Fibroblast of lung (primary cell): Measurements from ENCODE around the gene KLF3. TPM values are rescaled to one million over a fixed set of nuclear protein-coding genes. Genes with fewer than 3 reads are reported as not detected.

Source experiments
- DNase-seq, 2 donors: peaks; one replicate each; pipeline versions ENCODE4 v3.0.0 to v3.0.0-alpha.2; 2010; ENCODE audit warnings: low read depth in 2 of 2
- H2AFZ ChIP-seq: 2 replicates; pipeline ENCODE4 v1.5.1; 2012; ENCODE audit warnings: low read length, control low read depth, inconsistent platforms
- H3K27ac ChIP-seq: 2 replicates; pipeline ENCODE4 v1.5.1; 2011; ENCODE audit warnings: low read length, control low read depth; ENCODE audit not compliant: insufficient read depth
- H3K27me3 ChIP-seq: 2 replicates; pipeline ENCODE4 v1.5.1; 2011; ENCODE audit warnings: mild to moderate bottlenecking, low read length; ENCODE audit not compliant: control insufficient read depth, insufficient read depth
- H3K36me3 ChIP-seq: 2 replicates; pipeline ENCODE4 v1.5.1; 2011; ENCODE audit warnings: low read length; ENCODE audit not compliant: control insufficient read depth, insufficient read depth
- H3K4me1 ChIP-seq: 2 replicates; pipeline ENCODE4 v1.5.1; 2011; ENCODE audit warnings: low read length; ENCODE audit not compliant: control insufficient read depth, insufficient read depth; ENCODE audit errors: extremely low read depth
- H3K4me2 ChIP-seq: 2 replicates; pipeline ENCODE4 v1.5.1; 2011; ENCODE audit warnings: low read length, control low read depth; ENCODE audit not compliant: insufficient read depth; ENCODE audit errors: extremely low read depth
- H3K4me3 ChIP-seq, 4 experiments: fragments of 200-600 bp in 1 of 4; sonication (generic) in 1 of 4; replicated peaks in 1 of 4; 2 replicates each; pipeline ENCODE4 v1.5.1; 2011 to 2016; ENCODE audit warnings: low read length in 4 of 4, low read depth in 3 of 4, mild to moderate bottlenecking in 3 of 4, control low read depth in 2 of 4, inconsistent platforms in 1 of 4, mixed read lengths in 1 of 4; ENCODE audit not compliant: insufficient read depth in 1 of 4; ENCODE audit errors: control extremely low read depth in 1 of 4
- H3K79me2 ChIP-seq: 2 replicates; pipeline ENCODE4 v1.5.1; 2012; ENCODE audit warnings: mild to moderate bottlenecking, low read length, inconsistent platforms; ENCODE audit not compliant: control insufficient read depth, insufficient read depth
- H3K9ac ChIP-seq: 2 replicates; pipeline ENCODE4 v1.5.1; 2011; ENCODE audit warnings: mild to moderate bottlenecking, low read length, control low read depth; ENCODE audit not compliant: insufficient read depth
- H3K9me3 ChIP-seq: 2 replicates; pipeline ENCODE4 v1.5.1; 2012; ENCODE audit warnings: low read depth, low read length; ENCODE audit not compliant: control insufficient read depth, insufficient read depth
- H4K20me1 ChIP-seq: 2 replicates; pipeline ENCODE4 v1.5.1; 2011; ENCODE audit warnings: low read length; ENCODE audit not compliant: control insufficient read depth, insufficient read depth; ENCODE audit errors: extremely low read depth
- CTCF ChIP-seq, 2 donors: IDR thresholded peaks in 1 of 2; conservative IDR thresholded peaks in 1 of 2; 1 replicate in 1 of 2; 2 replicates in 1 of 2; pipeline ENCODE4 v1.5.1; 2011 to 2012; ENCODE audit warnings: low read length in 2 of 2, control low read depth in 1 of 2, inconsistent platforms in 1 of 2, low read depth in 1 of 2, mild to moderate bottlenecking in 1 of 2
- EZH2 ChIP-seq: IDR thresholded peaks from 2 replicates; pipeline ENCODE4 v1.5.1; 2012; ENCODE audit warnings: low read length, control low read depth, mild to moderate bottlenecking; ENCODE audit errors: missing control alignments
- polyA plus RNA-seq, 2 donors: library from polyadenylated mRNA; depleted of rRNA in 1 of 2; stranded (reverse) in 1 of 2; unstranded in 1 of 2; fragments of >200 nt; gene quantifications; 2 replicates each; pipeline ENCODE4 v1.2.1, GENCODE V29; 2011 to 2012; ENCODE audit warnings: missing spikeins in 1 of 2
- total RNA-seq: library from RNA; depleted of rRNA; stranded (reverse); fragments of >200 nt; gene quantifications from 2 replicates; pipeline ENCODE4 v1.2.1, GENCODE V29; 2014

The KLF3 gene
- total and polyA plus RNA-seq, 2 donors (not counting 1 experiment from before 2014, with no cell fraction given), result 12.4 to 18.9 TPM

- Histone ChIP-seq H3K36me3 (no peaks in the 10 kb centered on the region), H3K27ac (peak overlapping the region; percentile 1), H3K4me3 (peak overlapping the region in 1 of 4 experiments; percentile 8), H3K9ac (no peak overlapping the region), H4K20me1 (no peaks in the 10 kb centered on the region), H3K79me2 (peaks cover 90% of the 10 kb centered on the region), H3K4me1 (peaks cover 40% of the 10 kb centered on the region), H3K9me3 (no peaks in the 10 kb centered on the region), H3K4me2 (no peak overlapping the region), H3K27me3 (no peaks in the 10 kb centered on the region), H2AFZ (no peak overlapping the region)
- TF ChIP-seq EZH2 (no peak), CTCF (conservative IDR thresholded peaks at IDR 0.05 in 1 of 2, IDR thresholded peaks at IDR 0.05 in 1 of 2; ENCODE audit: low read depth in 1 of 2, low read length in 2 of 2) (no peak)
- peak in 1 of 2 donors; percentile 28 for DNase-seq
Observed at GRCh38 chr4:38674258-38675144, 10.5 kb downstream of the KLF3 start.

GRCh38 chr4:38675146-38676121 is 11.4 kb downstream of the KLF3 start:
- H3K79me2 ChIP-seq, result peaks cover 91% of the 10 kb centered on the region
- H3K9me3 ChIP-seq, result no peaks in the 10 kb centered on the region
- peak; percentile 79 to 86 for DNase-seq
- no peak overlapping the region for H3K4me3 ChIP-seq
- no peak overlapping the region for H3K9ac ChIP-seq
- H2AFZ ChIP-seq, result no peak overlapping the region
- no peaks in the 10 kb centered on the region for H4K20me1 ChIP-seq
- H3K4me2 ChIP-seq, result no peak overlapping the region
- TF ChIP-seq EZH2, result no peak
- peak; percentile 93 to 94 for TF ChIP-seq CTCF (conservative IDR thresholded peaks at IDR 0.05 in 1 of 2, IDR thresholded peaks at IDR 0.05 in 1 of 2; ENCODE audit: low read depth in 1 of 2, low read length in 2 of 2)
- no peaks in the 10 kb centered on the region for H3K36me3 ChIP-seq
- H3K27ac ChIP-seq, result no peak overlapping the region
- peaks cover 38% of the 10 kb centered on the region for H3K4me1 ChIP-seq
- no peaks in the 10 kb centered on the region for H3K27me3 ChIP-seq

- Histone ChIP-seq H4K20me1 (no peaks in the 10 kb centered on the region), H3K79me2 (peaks cover 83% of the 10 kb centered on the region), H3K9me3 (no peaks in the 10 kb centered on the region), H3K4me2 (no peak overlapping the region), H3K4me3 (no peak overlapping the region), H3K4me1 (peaks cover 41% of the 10 kb centered on the region), H3K27me3 (no peaks in the 10 kb centered on the region), H2AFZ (no peak overlapping the region), H3K27ac (peak overlapping the region; percentile 48), H3K9ac (no peak overlapping the region), H3K36me3 (peaks cover 2% of the 10 kb centered on the region)
- TF ChIP-seq CTCF (conservative IDR thresholded peaks at IDR 0.05 in 1 of 2, IDR thresholded peaks at IDR 0.05 in 1 of 2; ENCODE audit: low read depth in 1 of 2, low read length in 2 of 2), result no peak
- no peak for TF ChIP-seq EZH2
- no peak for DNase-seq
Observed at GRCh38 chr4:38676986-38677385, 13.0 kb downstream of the KLF3 start.
